Suprapubic skin (tissue), 4 donors: ENCODE measurements around the gene RASSF7. TPM values are rescaled to one million over a fixed set of nuclear protein-coding genes. Genes with fewer than 3 reads are reported as not detected.

Experiments used
- DNase-seq, 2 donors: peaks; one replicate each; pipeline ENCODE4 v3.0.0-alpha.2; 2019; ENCODE audit warnings: low spot score in 2 of 2
- H3K27ac ChIP-seq: fragments of 200-600 bp; sonication (generic); one replicate; pipeline ENCODE4 v1.5.1; 2019
- H3K27me3 ChIP-seq: fragments of 200-600 bp; sonication (generic); one replicate; pipeline ENCODE4 v1.5.1; 2019
- H3K36me3 ChIP-seq: fragments of 200-600 bp; sonication (generic); one replicate; pipeline ENCODE4 v1.5.1; 2019
- H3K4me1 ChIP-seq: fragments of 200-600 bp; sonication (generic); one replicate; pipeline ENCODE4 v1.5.1; 2019
- H3K4me3 ChIP-seq: fragments of 200-600 bp; sonication (generic); one replicate; pipeline ENCODE4 v1.5.1; 2019; ENCODE audit warnings: mild to moderate bottlenecking
- H3K9me3 ChIP-seq: fragments of 200-600 bp; sonication (generic); one replicate; pipeline ENCODE4 v1.5.1; 2019
- EP300 ChIP-seq: sonication (generic); formaldehyde crosslinking; IDR thresholded peaks from one replicate; pipeline ENCODE4 v1.6.1; 2017; ENCODE audit warnings: antibody characterized with exemption
- POLR2A ChIP-seq, 2 donors: fragments of 450-650 bp; IDR thresholded peaks; one replicate each; pipeline ENCODE4 v1.6.1; 2017; ENCODE audit warnings: antibody characterized with exemption in 2 of 2, mild to moderate bottlenecking in 2 of 2, moderate library complexity in 2 of 2
- POLR2AphosphoS5 ChIP-seq, 3 donors: sonication (generic); formaldehyde crosslinking; IDR thresholded peaks; one replicate each; pipeline ENCODE4 v1.6.1; 2017; ENCODE audit warnings: antibody characterized with exemption in 3 of 3
- WGBS: methylation state at CpG from one replicate; pipeline ENCODE4 v1.1.5; 2018; 5-methylcytosine and 5-hydroxymethylcytosine counted together
- total RNA-seq, 4 donors: library from RNA; depleted of rRNA; stranded (reverse); fragments of >200 nt; gene quantifications; one replicate each; pipeline ENCODE4 v1.1.0, GENCODE V29; 2016
- TF ChIP-seq, protein P1 (sequence below), 2 donors: fragments of 200-600 bp in 1 of 2; fragments of 450-650 bp in 1 of 2; sonication (generic) in 1 of 2; IDR thresholded peaks; one replicate each; pipeline ENCODE4 v1.5.1; 2016 to 2019; ENCODE audit warnings: antibody characterized with exemption in 2 of 2, mild to moderate bottlenecking in 1 of 2, moderate library complexity in 1 of 2

RASSF7 gene
- total RNA-seq, 4 donors from 2014 or later = 82.6 to 113 (median 87.0) TPM

- TF ChIP-seq EP300 = no peak
- TF ChIP-seq POLR2A (IDR thresholded peaks at IDR 0.05) = no peak
- TF ChIP-seq POLR2AphosphoS5 (IDR thresholded peaks at IDR 0.05) = no peak
- TF ChIP-seq, protein P1, sequence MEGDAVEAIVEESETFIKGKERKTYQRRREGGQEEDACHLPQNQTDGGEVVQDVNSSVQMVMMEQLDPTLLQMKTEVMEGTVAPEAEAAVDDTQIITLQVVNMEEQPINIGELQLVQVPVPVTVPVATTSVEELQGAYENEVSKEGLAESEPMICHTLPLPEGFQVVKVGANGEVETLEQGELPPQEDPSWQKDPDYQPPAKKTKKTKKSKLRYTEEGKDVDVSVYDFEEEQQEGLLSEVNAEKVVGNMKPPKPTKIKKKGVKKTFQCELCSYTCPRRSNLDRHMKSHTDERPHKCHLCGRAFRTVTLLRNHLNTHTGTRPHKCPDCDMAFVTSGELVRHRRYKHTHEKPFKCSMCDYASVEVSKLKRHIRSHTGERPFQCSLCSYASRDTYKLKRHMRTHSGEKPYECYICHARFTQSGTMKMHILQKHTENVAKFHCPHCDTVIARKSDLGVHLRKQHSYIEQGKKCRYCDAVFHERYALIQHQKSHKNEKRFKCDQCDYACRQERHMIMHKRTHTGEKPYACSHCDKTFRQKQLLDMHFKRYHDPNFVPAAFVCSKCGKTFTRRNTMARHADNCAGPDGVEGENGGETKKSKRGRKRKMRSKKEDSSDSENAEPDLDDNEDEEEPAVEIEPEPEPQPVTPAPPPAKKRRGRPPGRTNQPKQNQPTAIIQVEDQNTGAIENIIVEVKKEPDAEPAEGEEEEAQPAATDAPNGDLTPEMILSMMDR (IDR thresholded peaks at IDR 0.05) = no peak
- H3K9me3 ChIP-seq = no peaks in the 10 kb centered on the region
- peaks cover 55% of the 10 kb centered on the region for H3K4me1 ChIP-seq
- no peak for DNase-seq
- no peak overlapping the region for H3K27ac ChIP-seq
- H3K36me3 ChIP-seq = peaks cover 71% of the 10 kb centered on the region
- no peak overlapping the region for H3K4me3 ChIP-seq
- WGBS = 84% methylated on average over 39 of the region's 49 CpGs
- H3K27me3 ChIP-seq = no peaks in the 10 kb centered on the region
Observed at GRCh38 chr11:611001-611996, 50.5 kb downstream of the RASSF7 start.

DNA sequence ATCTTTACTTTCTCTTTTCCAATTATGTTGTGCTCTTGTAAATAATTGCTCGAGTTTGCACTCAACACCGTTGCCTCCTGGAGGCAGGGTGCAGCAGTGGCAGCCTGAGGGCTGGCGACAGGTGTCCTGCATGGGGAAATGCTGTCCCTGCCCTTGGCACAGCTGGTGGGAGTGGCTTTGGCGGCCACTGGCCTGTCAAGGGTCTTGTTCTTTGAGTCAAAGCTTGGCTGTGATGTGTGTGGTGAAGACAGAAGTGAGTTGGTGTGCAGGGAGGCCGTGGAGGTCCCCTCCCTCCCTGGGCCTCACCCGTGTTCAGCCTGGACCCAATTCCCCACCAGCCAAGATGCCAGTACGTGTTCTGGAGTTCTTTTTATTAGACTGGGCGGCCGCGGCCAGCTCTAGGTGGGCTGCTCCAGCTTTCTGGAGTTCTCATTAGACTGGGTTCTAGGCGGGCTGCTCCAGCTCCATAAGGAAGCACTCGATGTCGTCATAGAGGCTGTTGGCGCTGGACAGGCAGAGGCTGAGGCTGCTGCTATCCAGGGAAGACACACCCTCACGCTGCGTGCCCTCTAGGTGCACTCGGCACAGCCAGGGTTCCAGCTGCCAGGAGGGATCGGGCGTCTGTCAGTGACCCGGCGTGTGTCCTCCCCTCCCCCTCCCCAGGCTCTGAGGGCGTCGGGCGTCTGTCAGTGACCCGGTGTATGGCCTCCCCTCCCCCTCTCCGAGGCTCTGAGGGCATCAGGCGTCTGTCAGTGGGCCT, 51.6 kb downstream of the RASSF7 start:
- TF ChIP-seq POLR2A (IDR thresholded peaks at IDR 0.05) = no peak
- TF ChIP-seq EP300 = no peak
- no peak for TF ChIP-seq POLR2AphosphoS5 (IDR thresholded peaks at IDR 0.05)
- TF ChIP-seq, protein P1 (IDR thresholded peaks at IDR 0.05) = no peak
- WGBS = 42% methylated on average over 10 of the region's 27 CpGs
- DNase-seq = peak in 1 of 2 donors; percentile 73
- Histone ChIP-seq H3K27ac (peak overlapping the region; percentile 15), H3K36me3 (peaks cover 60% of the 10 kb centered on the region), H3K9me3 (no peaks in the 10 kb centered on the region), H3K4me3 (no peak overlapping the region), H3K27me3 (no peaks in the 10 kb centered on the region), H3K4me1 (peaks cover 51% of the 10 kb centered on the region)

- 91% methylated on average over 4 of the region's 10 CpGs for WGBS
- Histone ChIP-seq H3K4me1 (peaks cover 51% of the 10 kb centered on the region), H3K36me3 (peaks cover 55% of the 10 kb centered on the region), H3K4me3 (no peak overlapping the region), H3K27me3 (no peaks in the 10 kb centered on the region), H3K9me3 (no peaks in the 10 kb centered on the region), H3K27ac (no peak overlapping the region)
- TF ChIP-seq POLR2AphosphoS5 (IDR thresholded peaks at IDR 0.05) = no peak
- TF ChIP-seq, protein P1 (IDR thresholded peaks at IDR 0.05) = no peak
- TF ChIP-seq EP300 = no peak
- TF ChIP-seq POLR2A (IDR thresholded peaks at IDR 0.05) = no peak
- peak in 1 of 2 donors; percentile 64 for DNase-seq
Observed at GRCh38 chr11:612961-613300, 52.2 kb downstream of the RASSF7 start.

DNA sequence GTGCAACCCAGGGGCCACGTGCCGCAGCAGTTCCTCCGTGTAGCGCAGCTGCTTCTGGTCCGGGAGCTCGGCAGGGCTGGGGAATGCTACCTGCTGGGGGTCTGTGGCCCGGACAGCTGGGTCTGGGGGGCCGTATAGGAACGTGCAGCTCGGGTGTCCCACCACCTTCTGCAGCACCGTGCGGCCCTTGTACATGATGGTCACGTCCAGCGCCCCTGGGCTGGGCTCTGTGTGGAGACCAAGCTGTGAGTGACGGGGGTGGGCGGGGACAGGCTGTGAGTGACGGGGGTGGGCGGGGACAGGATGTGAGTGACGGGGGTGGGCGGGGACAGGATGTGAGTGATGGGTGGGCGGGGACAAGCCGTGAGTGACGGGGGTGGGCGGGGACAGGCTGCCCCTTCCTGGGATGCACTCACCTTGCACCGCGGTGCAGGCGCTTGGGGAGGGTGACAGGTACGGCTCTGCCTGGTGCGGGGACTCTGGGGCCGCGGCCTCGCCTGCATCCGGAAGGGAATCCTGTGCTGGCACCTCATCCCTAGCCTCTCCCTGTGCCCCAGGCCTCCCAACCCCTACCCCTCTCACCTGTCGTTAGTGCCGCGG, 52.7 kb downstream of the RASSF7 start:
- Histone ChIP-seq H3K4me3 (peak overlapping the region; percentile 79), H3K27ac (peak overlapping the region; percentile 86), H3K27me3 (no peaks in the 10 kb centered on the region), H3K36me3 (peaks cover 49% of the 10 kb centered on the region), H3K4me1 (peaks cover 51% of the 10 kb centered on the region), H3K9me3 (no peaks in the 10 kb centered on the region)
- 42% methylated on average over 25 of the region's 36 CpGs for WGBS
- DNase-seq = peak; percentile 86 to 92
- TF ChIP-seq POLR2AphosphoS5 (IDR thresholded peaks at IDR 0.05) = no peak
- TF ChIP-seq POLR2A (IDR thresholded peaks at IDR 0.05) = no peak
- TF ChIP-seq, protein P1 (IDR thresholded peaks at IDR 0.05) = no peak
- no peak for TF ChIP-seq EP300

Other genes starting within 250 kb of the RASSF7 start
- gene IFITM1, start 246.9 kb upstream of the RASSF7 start, total RNA-seq = 100 to 1,000 TPM in 1 of 4 donors, 10 to 100 TPM in 3; 50.7 to 128 (median 67.6) TPM
- 100 to 1,000 TPM in 2 of 4 donors, 10 to 100 TPM in 2; 69.6 to 160 (median 110) TPM for gene IFITM3, start 240.1 kb upstream of the RASSF7 start, total RNA-seq
- 1 to 10 TPM; 1.2 to 3.0 (median 1.6) TPM for gene B4GALNT4, start 191.5 kb upstream of the RASSF7 start, total RNA-seq
- 100 to 1,000 TPM; 318 to 486 (median 428) TPM for gene PKP3, start 166.8 kb upstream of the RASSF7 start, total RNA-seq
- gene SIGIRR, start 146.0 kb upstream of the RASSF7 start, total RNA-seq = 10 to 100 TPM; 14.2 to 26.0 (median 16.5) TPM
- gene ANO9, start 119.0 kb upstream of the RASSF7 start, total RNA-seq = 100 to 1,000 TPM in 2 of 4 donors, 10 to 100 TPM in 2; 76.8 to 166 (median 103) TPM
- gene PTDSS2, start 110.7 kb upstream of the RASSF7 start, total RNA-seq = 10 to 100 TPM; 22.3 to 31.0 (median 25.3) TPM
- gene RNH1, start 53.7 kb upstream of the RASSF7 start, total RNA-seq = 100 to 1,000 TPM; 378 to 392 (median 383) TPM
- gene HRAS, start 25.4 kb upstream of the RASSF7 start, total RNA-seq = 100 to 1,000 TPM in 2 of 4 donors, 10 to 100 TPM in 2; 82.9 to 131 (median 96.2) TPM
- gene LRRC56, start 23.4 kb upstream of the RASSF7 start, total RNA-seq = 1 to 10 TPM; 1.7 to 2.4 (median 2.1) TPM
- 10 to 100 TPM in 1 of 4 donors, 1 to 10 TPM in 3; 6.3 to 17.8 (median 8.7) TPM for gene LMNTD2, start 232 bp upstream of the RASSF7 start, total RNA-seq
- gene PHRF1, start 15.5 kb downstream of the RASSF7 start, total RNA-seq = 10 to 100 TPM; 27.9 to 55.6 (median 42.0) TPM
- 10 to 100 TPM; 20.9 to 34.0 (median 26.6) TPM for gene IRF7, start 55.0 kb downstream of the RASSF7 start, total RNA-seq
- 1 to 10 TPM in 1 of 4 donors, under 1 TPM in 1, not detected in 2; 0.53 to 1.1 TPM for gene CDHR5, start 64.0 kb downstream of the RASSF7 start, total RNA-seq
- not detected for gene SCT, start 66.2 kb downstream of the RASSF7 start, total RNA-seq
- gene DRD4, start 76.3 kb downstream of the RASSF7 start, total RNA-seq = 1 to 10 TPM in 1 of 4 donors, under 1 TPM in 1, not detected in 2; 0.97 to 1.2 TPM
- gene DEAF1, start 134.3 kb downstream of the RASSF7 start, total RNA-seq = 10 to 100 TPM; 37.0 to 60.6 (median 43.7) TPM
- 10 to 100 TPM; 31.5 to 53.6 (median 39.1) TPM for gene TMEM80, start 134.8 kb downstream of the RASSF7 start, total RNA-seq
- 100 to 1,000 TPM; 107 to 193 (median 140) TPM for gene EPS8L2, start 145.3 kb downstream of the RASSF7 start, total RNA-seq
- 100 to 1,000 TPM; 107 to 197 (median 179) TPM for gene TALDO1, start 186.5 kb downstream of the RASSF7 start, total RNA-seq
- gene GATD1, start 216.5 kb downstream of the RASSF7 start, total RNA-seq = 10 to 100 TPM; 27.2 to 68.2 (median 46.0) TPM
- gene CEND1, start 229.1 kb downstream of the RASSF7 start, total RNA-seq = not detected
- 10 to 100 TPM; 11.2 to 14.7 (median 13.7) TPM for gene SLC25A22, start 237.3 kb downstream of the RASSF7 start, total RNA-seq
- gene PIDD1, start 244.3 kb downstream of the RASSF7 start, total RNA-seq = 10 to 100 TPM; 14.1 to 71.9 (median 33.5) TPM
- 1,000 to 10,000 TPM in 2 of 4 donors, 100 to 1,000 TPM in 2; 692 to 1,129 (median 991) TPM for gene RPLP2, start 249.0 kb downstream of the RASSF7 start, total RNA-seq